Activated naive CD4-positive, alpha-beta T cell (primary cell): ENCODE data around the gene MTARC1.

ENCODE experiments used
- DNase-seq, 4 experiments: peaks; one replicate each; lab custom pipeline; 2025; lab: John Stamatoyannopoulos, UW

The MTARC1 gene

GRCh38 chr1:220770245-220770913 lies 16.3 kb upstream of the MTARC1 start:
- DNase-seq = no peak

GRCh38 chr1:220772846-220773245 lies 13.9 kb upstream of the MTARC1 start:
- DNase-seq = no peak

- no peak for DNase-seq
These were observed 11.4 kb upstream of the MTARC1 start for GRCh38 chr1:220775240-220775853.

- DNase-seq = no peak
These were observed 10.5 kb upstream of the MTARC1 start for GRCh38 chr1:220776254-220776653.

GRCh38 chr1:220776720-220777326 lies 9.9 kb upstream of the MTARC1 start:
- DNase-seq = peak in 3 of 4 experiments; percentile 27 to 39 (median 33)

- DNase-seq = no peak
These were observed 3.3 kb upstream of the MTARC1 start for GRCh38 chr1:220783453-220783852.

- no peak for DNase-seq
These were observed 2.0 kb upstream of the MTARC1 start for GRCh38 chr1:220784751-220785150.

GRCh38 chr1:220785166-220786056 lies 1.3 kb upstream of the MTARC1 start:
- no peak for DNase-seq

GRCh38 chr1:220786057-220786336 lies 716 bp upstream of the MTARC1 start:
- no peak for DNase-seq

GRCh38 chr1:220787069-220787619 lies 431 bp downstream of the MTARC1 start:
- DNase-seq = no peak

GRCh38 chr1:220788900-220789299 lies 2.2 kb downstream of the MTARC1 start:
- DNase-seq = no peak

GRCh38 chr1:220789532-220790147 lies 2.9 kb downstream of the MTARC1 start:
- no peak for DNase-seq

- DNase-seq = no peak
These were observed 4.6 kb downstream of the MTARC1 start for GRCh38 chr1:220791285-220791684.

GRCh38 chr1:220791956-220792355 lies 5.2 kb downstream of the MTARC1 start:
- DNase-seq = no peak

- DNase-seq = no peak
These were observed 9.8 kb downstream of the MTARC1 start for GRCh38 chr1:220796530-220796929.

- no peak for DNase-seq
These were observed 10.3 kb downstream of the MTARC1 start for GRCh38 chr1:220797044-220797443.

- DNase-seq = no peak
These were observed 10.8 kb downstream of the MTARC1 start for GRCh38 chr1:220797553-220797952.

GRCh38 chr1:220798338-220798737 lies 11.6 kb downstream of the MTARC1 start:
- no peak for DNase-seq

GRCh38 chr1:220800262-220800661 lies 13.5 kb downstream of the MTARC1 start:
- no peak for DNase-seq

GRCh38 chr1:220803401-220804201 lies 16.9 kb downstream of the MTARC1 start:
- no peak for DNase-seq

GRCh38 chr1:220804202-220804586 lies 17.5 kb downstream of the MTARC1 start:
- DNase-seq = no peak
